Lower leg skin (tissue), 4 donors: ENCODE results near the gene MYO9B. TPM values are rescaled to one million over a fixed set of nuclear protein-coding genes. Genes with fewer than 3 reads are reported as not detected.

Experiments
- DNase-seq, 2 donors: peaks; one replicate each; pipeline ENCODE4 v3.0.0-alpha.2; 2019; ENCODE audit warnings: low spot score in 2 of 2
- H3K4me3 ChIP-seq: fragments of 200-600 bp; sonication (generic); 2 replicates; pipeline ENCODE4 v1.5.1; 2017; ENCODE audit warnings: mild to moderate bottlenecking, low read depth; ENCODE audit not compliant: poor library complexity, severe bottlenecking
- CTCF ChIP-seq, 3 donors: fragments of 450-650 bp; IDR thresholded peaks; one replicate each; pipeline ENCODE4 v1.5.1; 2016; ENCODE audit warnings: antibody characterized with exemption in 3 of 3, mild to moderate bottlenecking in 3 of 3, moderate library complexity in 2 of 3
- POLR2A ChIP-seq, 2 donors: fragments of 450-650 bp; IDR thresholded peaks; one replicate each; pipeline ENCODE4 v1.6.1; 2016 to 2017; ENCODE audit warnings: antibody characterized with exemption in 2 of 2, mild to moderate bottlenecking in 1 of 2, moderate library complexity in 1 of 2
- WGBS, 2 donors: methylation state at CpG; one replicate each; pipeline ENCODE4 v1.1.5; 2018; 5-methylcytosine and 5-hydroxymethylcytosine counted together
- intact Hi-C: fragments of 100-400 bp; cut with DNase I; formaldehyde crosslinking; loops from one replicate; pipeline ENCODE4 v1.15.0; 2023; ENCODE audit warnings: low total_unique reads
- total RNA-seq, 4 donors: library from RNA; depleted of rRNA; stranded (reverse); fragments of >200 nt; gene quantifications; one replicate each; pipeline ENCODE4 v1.1.0, GENCODE V29; 2016

Gene MYO9B
- total RNA-seq, 4 donors from 2014 or later: 29.2 to 63.1 (median 43.5) TPM

DNA sequence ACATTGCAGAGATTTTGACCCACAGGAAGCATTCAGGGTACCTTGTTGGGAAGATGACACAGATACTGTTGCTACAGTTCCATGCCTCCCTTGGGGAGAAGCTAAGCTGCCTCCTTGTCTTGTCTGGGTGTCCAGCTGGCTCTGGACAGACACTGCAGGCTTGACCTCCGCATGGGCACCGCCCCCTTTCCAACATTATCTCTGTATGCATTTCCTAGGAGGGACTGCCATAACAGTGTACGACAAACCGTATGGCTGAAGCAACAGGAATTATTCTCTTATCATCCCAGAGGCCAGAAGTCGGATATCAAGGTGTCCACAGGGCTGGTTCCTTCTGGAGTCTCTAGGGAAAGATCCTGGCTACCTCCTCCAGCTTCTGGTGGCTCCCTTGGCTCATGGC, 72.6 kb downstream of the MYO9B start:
- intact Hi-C loops: no loop called here
- WGBS, 2 donors: 85 to 97% methylated on average over 5 of the region's 5 CpGs
- TF ChIP-seq CTCF (IDR thresholded peaks at IDR 0.05) (no peak), POLR2A (IDR thresholded peaks at IDR 0.05) (no peak)
- no peak for DNase-seq
- no peak overlapping the region for H3K4me3 ChIP-seq

DNA sequence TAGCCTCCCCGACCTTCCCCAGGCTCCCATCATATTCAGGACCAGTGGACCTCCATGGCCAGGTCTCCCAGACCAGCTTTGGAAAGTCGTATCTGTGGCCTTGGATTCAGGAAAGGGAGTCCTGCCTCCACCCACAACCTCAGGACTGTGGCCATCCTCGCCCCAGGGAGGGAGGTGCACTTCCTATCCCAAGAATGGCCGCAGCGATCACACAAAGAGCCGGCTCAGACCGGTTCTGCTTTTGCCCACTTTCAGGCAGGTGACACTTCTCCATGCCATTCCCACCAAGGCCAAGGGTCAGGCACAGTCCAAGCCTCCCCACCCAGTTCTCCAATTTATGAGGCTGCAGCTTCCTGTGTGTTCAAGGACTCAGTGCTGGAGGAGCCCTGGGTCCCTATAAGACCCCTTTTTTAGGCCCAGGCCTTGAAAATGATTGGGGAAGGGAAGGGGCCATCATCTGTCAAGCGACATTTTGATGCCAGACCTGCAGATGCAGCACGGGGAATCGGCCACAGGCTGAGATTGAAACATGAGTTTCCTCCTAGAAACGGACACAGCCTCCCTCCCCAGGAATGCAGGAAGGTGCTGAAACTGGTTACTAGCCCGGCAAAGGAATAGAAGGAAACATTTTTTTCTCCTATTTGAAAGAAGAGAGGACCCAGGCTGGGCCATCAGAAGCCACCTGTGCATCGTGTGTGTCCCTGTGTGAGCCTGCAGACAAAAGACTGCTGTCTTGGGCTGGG, 74.0 kb downstream of the MYO9B start:
- TF ChIP-seq POLR2A (IDR thresholded peaks at IDR 0.05) (no peak), CTCF (IDR thresholded peaks at IDR 0.05) (no peak)
- intact Hi-C loops: no loop called here
- 77 to 85% methylated on average over 12 to 13 of the region's 13 CpGs for WGBS, 2 donors
- no peak for DNase-seq
- no peak overlapping the region for H3K4me3 ChIP-seq

DNA sequence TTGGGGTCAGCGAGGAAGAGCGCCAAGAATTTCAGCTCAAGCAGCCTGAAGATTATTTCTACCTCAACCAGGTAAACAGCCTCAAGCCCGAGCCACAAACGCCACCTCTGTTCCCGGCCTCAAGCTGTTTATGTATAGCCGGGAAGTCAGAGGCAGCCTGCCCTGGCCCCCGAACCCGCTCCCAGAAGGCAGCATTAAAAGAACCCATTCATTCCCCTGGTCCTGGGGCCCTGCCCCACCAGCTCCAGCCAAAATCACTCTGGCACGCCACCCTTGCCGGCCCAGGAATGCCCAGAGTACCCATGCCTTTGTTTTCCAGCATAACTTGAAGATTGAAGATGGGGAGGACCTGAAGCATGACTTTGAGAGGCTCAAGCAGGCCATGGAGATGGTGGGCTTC, 78.4 kb downstream of the MYO9B start:
- DNase-seq: no peak
- no peak overlapping the region for H3K4me3 ChIP-seq
- intact Hi-C loops: no loop called here
- TF ChIP-seq CTCF (IDR thresholded peaks at IDR 0.05): no peak
- TF ChIP-seq POLR2A (IDR thresholded peaks at IDR 0.05): no peak
- WGBS, 2 donors: 87 to 97% methylated on average over 10 of the region's 10 CpGs

- intact Hi-C loops: no loop called here
- no peak overlapping the region for H3K4me3 ChIP-seq
- DNase-seq: no peak
- TF ChIP-seq CTCF (IDR thresholded peaks at IDR 0.05): no peak
- no peak for TF ChIP-seq POLR2A (IDR thresholded peaks at IDR 0.05)
- WGBS, 2 donors: 95 to 96% methylated on average over 7 of the region's 7 CpGs
Measured at GRCh38 chr19:17155251-17155650, 79.7 kb downstream of the MYO9B start.

DNA sequence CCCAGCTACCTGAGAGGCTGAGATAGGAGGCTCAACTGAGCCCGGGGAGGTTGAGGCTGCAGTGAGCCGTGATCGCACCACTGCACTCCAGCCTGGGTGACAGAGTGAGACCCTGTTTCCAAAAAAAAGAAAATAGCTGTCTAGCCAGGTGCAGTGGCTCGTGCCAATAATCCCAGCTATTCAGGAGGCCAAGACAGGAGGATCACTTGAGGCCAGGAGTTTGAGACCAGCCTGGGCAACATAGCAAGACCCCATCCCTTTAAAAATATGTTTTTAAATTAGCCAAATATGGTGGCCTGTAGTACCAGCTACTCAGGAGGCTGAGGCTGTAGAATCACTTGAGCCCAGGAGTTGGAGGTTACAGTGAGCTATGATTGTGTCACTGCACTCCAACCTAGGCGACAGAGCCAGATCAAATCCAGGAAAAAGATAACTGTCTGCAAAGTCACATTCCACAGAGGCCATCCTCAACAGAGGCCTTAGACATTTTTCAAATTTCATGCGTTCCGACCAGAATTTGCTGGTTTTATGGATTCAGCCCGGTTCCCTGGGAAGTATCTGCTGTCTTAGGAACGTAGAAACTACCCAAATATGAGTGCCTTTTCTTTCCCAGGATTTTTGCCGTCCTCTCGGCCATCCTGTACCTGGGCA, 80.8 kb downstream of the MYO9B start:
- WGBS, 2 donors: 94 to 95% methylated on average over 11 of the region's 11 CpGs
- no peak for DNase-seq
- no peak for TF ChIP-seq POLR2A (IDR thresholded peaks at IDR 0.05)
- no peak for TF ChIP-seq CTCF (IDR thresholded peaks at IDR 0.05)
- H3K4me3 ChIP-seq: no peak overlapping the region
- intact Hi-C loops: no loop called here
